Panc1 (cell line): ENCODE measurements around the gene ERGIC1. TPM values are rescaled to one million over a fixed set of nuclear protein-coding genes. Genes with fewer than 3 reads are reported as not detected.

Experiments
- ATAC-seq: fragments of 200-7000 bp; cut with Tn5 transposase; 2 replicates; pipeline ENCODE4 v1.9.1; 2020; ENCODE audit warnings: mild to moderate bottlenecking, moderate library complexity
- BruUV-seq: library from RNA; stranded (reverse); fragments of 400-500 nt; replicated peaks from 2 replicates; lab custom pipeline; 2021; lab: Mats Ljungman, UMichigan
- CTCF ChIA-PET: fragments of 300-600 bp; sonication (Branson Sonifier 250); formaldehyde crosslinking; loops from one replicate; lab custom pipeline; 2022; ENCODE audit warnings: antibody characterized with exemption; lab: Charles Lee
- POLR2A ChIA-PET: fragments of 300-600 bp; sonication (Branson Sonifier 250); formaldehyde crosslinking; loops from one replicate; lab custom pipeline; 2022; ENCODE audit warnings: antibody characterized with exemption; lab: Charles Lee
- DNase-seq: peaks from one replicate; pipeline ENCODE4 v3.0.0-alpha.2; 2010; ENCODE audit warnings: low read depth, low spot score
- H3K27ac ChIP-seq: 2 replicates; pipeline ENCODE4 v1.5.1; 2011; ENCODE audit warnings: mild to moderate bottlenecking, low read length, inconsistent platforms
- H3K27me3 ChIP-seq: fragments of 200-500 bp; sonication (Bioruptor generic); 2 replicates; pipeline ENCODE4 v1.6.0; 2014; ENCODE audit warnings: low read length, inconsistent platforms; ENCODE audit not compliant: control insufficient read depth, insufficient read depth
- H3K36me3 ChIP-seq: fragments of 200-500 bp; sonication (Bioruptor generic); 2 replicates; pipeline ENCODE4 v1.5.1; 2014; ENCODE audit warnings: inconsistent platforms, mild to moderate bottlenecking, low read length, moderate library complexity; ENCODE audit not compliant: control insufficient read depth, insufficient read depth
- H3K4me1 ChIP-seq: 2 replicates; pipeline ENCODE4 v1.5.1; 2011; ENCODE audit warnings: inconsistent platforms, mild to moderate bottlenecking, low read length, moderate library complexity; ENCODE audit not compliant: control insufficient read depth, insufficient read depth
- H3K4me3 ChIP-seq, 2 experiments: 2 replicates each; pipeline ENCODE4 v1.5.1; 2011 to 2012; ENCODE audit warnings: low read depth in 2 of 2, low read length in 2 of 2, mild to moderate bottlenecking in 2 of 2, inconsistent platforms in 1 of 2, moderate library complexity in 1 of 2
- H3K9me3 ChIP-seq: fragments of 200-500 bp; sonication (Bioruptor generic); 2 replicates; pipeline ENCODE4 v1.5.1; 2014; ENCODE audit warnings: low read depth, mild to moderate bottlenecking, inconsistent platforms, low read length, moderate library complexity; ENCODE audit not compliant: control insufficient read depth, insufficient read depth
- CTCF ChIP-seq: fragments of 450-650 bp; IDR thresholded peaks from 2 replicates; pipeline ENCODE4 v1.5.1; 2017; ENCODE audit warnings: mild to moderate bottlenecking
- POLR2AphosphoS5 ChIP-seq: IDR thresholded peaks from 2 replicates; pipeline ENCODE4 v1.6.1; 2012; ENCODE audit warnings: mild to moderate bottlenecking, low read depth, low read length, moderate library complexity
- REST ChIP-seq, 2 experiments: IDR thresholded peaks; 2 replicates each; pipeline ENCODE4 v1.6.1; 2011 to 2012; ENCODE audit warnings: low read depth in 2 of 2, control low read depth in 1 of 2, low read length in 1 of 2, mild to moderate bottlenecking in 1 of 2, moderate library complexity in 1 of 2; ENCODE audit not compliant: insufficient read depth in 1 of 2
- SIN3A ChIP-seq: IDR thresholded peaks from 2 replicates; pipeline ENCODE4 v1.6.1; 2012; ENCODE audit warnings: low read depth, mild to moderate bottlenecking, low read length, moderate library complexity, borderline replicate concordance; ENCODE audit not compliant: insufficient read depth
- TCF7L2 ChIP-seq: IDR thresholded peaks from 2 replicates; pipeline ENCODE4 v1.6.1; 2011; ENCODE audit warnings: mild to moderate bottlenecking, low read depth, low read length, inconsistent platforms
- in situ Hi-C: cut with HindIII; loops from 2 replicates; pipeline ENCODE4 v1.10.0; 2016; ENCODE audit warnings: low sequenced_read_pairs, low pct_unique_long_range_greater_than_20kb
- intact Hi-C: fragments of 100-400 bp; cut with micrococcal nuclease; formaldehyde crosslinking; loops from one replicate; pipeline ENCODE4 v1.10.0; 2022; ENCODE audit not compliant: unreplicated experiment
- total RNA-seq: library from RNA; stranded (reverse); gene quantifications from one replicate; pipeline ENCODE4 v1.2.1, GENCODE V29; 2021; ENCODE audit not compliant: unreplicated experiment

ERGIC1 gene
- total RNA-seq, 1 experiment from 2014 or later = 206 TPM

GRCh38 chr5:172999372-172999973, 165.4 kb downstream of the ERGIC1 start:
- Histone ChIP-seq H3K27me3 (no peaks in the 10 kb centered on the region), H3K4me3 (no peak overlapping the region), H3K36me3 (peaks cover 13% of the 10 kb centered on the region), H3K4me1 (no peaks in the 10 kb centered on the region), H3K9me3 (no peaks in the 10 kb centered on the region), H3K27ac (no peak overlapping the region)
- TF ChIP-seq SIN3A (no peak), POLR2AphosphoS5 (no peak), TCF7L2 (no peak), REST (IDR thresholded peaks at IDR 0.05; ENCODE audit: insufficient read depth in 1 of 2, low read depth in 2 of 2, low read length in 1 of 2) (no peak), CTCF (no peak)
- ATAC-seq (no peak), DNase-seq (no peak)
- intact Hi-C loops (no loop called here), in situ Hi-C loops (no loop called here)
- ChIA-PET CTCF (no interaction called here), POLR2A (no interaction called here)
- no TSS peak for BruUV-seq

- Histone ChIP-seq H3K4me3 (no peak overlapping the region), H3K9me3 (no peaks in the 10 kb centered on the region), H3K27ac (no peak overlapping the region), H3K4me1 (no peaks in the 10 kb centered on the region), H3K27me3 (no peaks in the 10 kb centered on the region), H3K36me3 (peaks cover 11% of the 10 kb centered on the region)
- intact Hi-C loops (no loop called here), in situ Hi-C loops (no loop called here)
- ATAC-seq (no peak), DNase-seq (no peak)
- ChIA-PET CTCF (no interaction called here), POLR2A (no interaction called here)
- TF ChIP-seq REST (IDR thresholded peaks at IDR 0.05; ENCODE audit: insufficient read depth in 1 of 2, low read depth in 2 of 2, low read length in 1 of 2) = no peak
- TF ChIP-seq POLR2AphosphoS5 = no peak
- TF ChIP-seq TCF7L2 = no peak
- no peak for TF ChIP-seq SIN3A
- TF ChIP-seq CTCF = no peak
- BruUV-seq = no TSS peak
Observed at GRCh38 chr5:172999974-173000373, 165.9 kb downstream of the ERGIC1 start.
